Vagina (tissue), 2 donors: ENCODE measurements around the gene IPMK. TPM values are rescaled to one million over a fixed set of nuclear protein-coding genes. Genes with fewer than 3 reads are reported as not detected.

ENCODE experiments used
- DNase-seq, 2 donors: peaks; one replicate each; pipeline ENCODE4 v3.0.0-alpha.2; 2017; ENCODE audit errors: extremely low spot score in 2 of 2
- H3K27ac ChIP-seq: fragments of 200-600 bp; sonication (generic); one replicate; pipeline ENCODE4 v1.5.1; 2019
- H3K27me3 ChIP-seq: fragments of 200-600 bp; sonication (generic); one replicate; pipeline ENCODE4 v1.5.1; 2019
- H3K36me3 ChIP-seq, 2 donors: fragments of 200-600 bp; sonication (generic); one replicate each; pipeline ENCODE4 v1.5.1; 2017 to 2019
- H3K4me1 ChIP-seq: fragments of 200-600 bp; sonication (generic); one replicate; pipeline ENCODE4 v1.5.1; 2019
- H3K4me3 ChIP-seq, 2 donors: fragments of 200-600 bp; sonication (generic); 1 replicate in 1 of 2; 2 replicates in 1 of 2; pipeline ENCODE4 v1.5.1; 2016 to 2019
- H3K9me3 ChIP-seq: fragments of 200-600 bp; sonication (generic); one replicate; pipeline ENCODE4 v1.5.1; 2019
- POLR2A ChIP-seq, 2 donors: fragments of 450-650 bp; IDR thresholded peaks; one replicate each; pipeline ENCODE4 v1.6.1; 2017; ENCODE audit warnings: antibody characterized with exemption in 2 of 2, mild to moderate bottlenecking in 2 of 2, moderate library complexity in 2 of 2
- POLR2AphosphoS5 ChIP-seq, 2 donors: sonication (generic); formaldehyde crosslinking; IDR thresholded peaks; one replicate each; pipeline ENCODE4 v1.9.0; 2017; ENCODE audit warnings: antibody characterized with exemption in 2 of 2, mild to moderate bottlenecking in 2 of 2, low read depth in 1 of 2; ENCODE audit not compliant: insufficient read depth in 1 of 2
- intact Hi-C: fragments of 100-400 bp; cut with DNase I; formaldehyde crosslinking; loops from one replicate; pipeline ENCODE4 v1.15.1; 2023
- total RNA-seq: library from RNA; depleted of rRNA; stranded (reverse); fragments of >200 nt; gene quantifications from one replicate; pipeline ENCODE4 v1.2.3, GENCODE V29; 2016
- TF ChIP-seq, protein P1 (sequence below), 3 experiments: fragments of 450-650 bp in 2 of 3; fragments of 200-600 bp in 1 of 3; sonication (generic) in 1 of 3; IDR thresholded peaks; one replicate each; pipeline ENCODE4 v1.5.1; 2017 to 2019; ENCODE audit warnings: antibody characterized with exemption in 3 of 3, mild to moderate bottlenecking in 2 of 3, moderate library complexity in 2 of 3

IPMK gene
- total RNA-seq, result 6.1 TPM

DNA sequence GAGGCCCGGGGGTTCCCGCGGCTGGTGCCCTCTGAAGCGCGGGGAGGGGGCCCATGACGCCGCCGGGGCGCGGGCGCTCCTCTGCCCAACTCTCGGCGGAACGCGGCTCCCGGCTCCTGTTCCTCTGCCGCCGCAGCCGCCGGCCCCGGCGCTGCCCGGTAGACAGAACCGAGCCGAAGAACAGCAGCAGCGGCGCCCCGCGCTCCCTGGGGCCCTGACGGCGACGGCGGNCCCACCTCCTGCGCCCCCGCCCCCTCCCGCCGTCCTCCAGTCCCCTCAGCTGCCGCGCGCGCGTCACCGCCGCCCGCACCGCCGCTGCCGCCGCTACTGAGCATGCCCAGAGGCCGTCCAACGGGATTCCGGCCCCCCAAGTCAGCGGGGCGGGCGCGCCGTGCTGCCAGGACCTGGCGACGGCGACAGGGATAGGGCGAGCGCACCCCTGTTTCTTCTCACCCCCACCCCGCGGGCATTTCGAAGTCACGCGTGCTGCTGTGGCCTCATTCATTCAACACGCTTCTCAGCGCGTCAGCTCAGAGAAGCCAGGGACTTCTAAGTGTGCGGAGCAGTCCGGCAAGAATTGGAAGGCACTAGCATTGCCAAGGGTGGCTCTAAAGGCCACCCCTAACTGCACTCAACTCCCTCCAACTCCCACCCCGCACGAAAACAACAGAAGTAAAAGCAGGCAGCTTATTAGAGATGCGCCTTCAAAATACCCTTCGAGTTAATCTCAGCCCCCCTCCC lies at the start of gene IPMK:
TSS of gene IPMK (minus strand) at position 182 of the 741 bp plus-strand sequence. CDS start 283 bp downstream, outside the sequence.
- H3K4me3 ChIP-seq, result peak within 1 kb of the TSS; percentile 60 to 93
- H3K9me3 ChIP-seq, result no peaks in the 10 kb centered on the region
- no peaks in the 10 kb centered on the region for H3K36me3 ChIP-seq
- intact Hi-C loops, result loop anchor here (2.0 kb wide), 1 partner anchor 67 kb away; the partner anchor contains the start of gene UBE2D1
- DNase-seq, result peak; percentile 91 to 98
- no peaks in the 10 kb centered on the region for H3K27me3 ChIP-seq
- H3K4me1 ChIP-seq, result peaks cover 30% of the 10 kb centered on the region
- peak within 1 kb of the TSS; percentile 98 for H3K27ac ChIP-seq
- TF ChIP-seq POLR2AphosphoS5 (IDR thresholded peaks at IDR 0.05; ENCODE audit: insufficient read depth in 1 of 2, low read depth in 1 of 2) (peak in 1 of 2 donors; percentile 68), POLR2A (IDR thresholded peaks at IDR 0.05) (peak in 1 of 2 donors; percentile 56)
- TF ChIP-seq, protein P1, sequence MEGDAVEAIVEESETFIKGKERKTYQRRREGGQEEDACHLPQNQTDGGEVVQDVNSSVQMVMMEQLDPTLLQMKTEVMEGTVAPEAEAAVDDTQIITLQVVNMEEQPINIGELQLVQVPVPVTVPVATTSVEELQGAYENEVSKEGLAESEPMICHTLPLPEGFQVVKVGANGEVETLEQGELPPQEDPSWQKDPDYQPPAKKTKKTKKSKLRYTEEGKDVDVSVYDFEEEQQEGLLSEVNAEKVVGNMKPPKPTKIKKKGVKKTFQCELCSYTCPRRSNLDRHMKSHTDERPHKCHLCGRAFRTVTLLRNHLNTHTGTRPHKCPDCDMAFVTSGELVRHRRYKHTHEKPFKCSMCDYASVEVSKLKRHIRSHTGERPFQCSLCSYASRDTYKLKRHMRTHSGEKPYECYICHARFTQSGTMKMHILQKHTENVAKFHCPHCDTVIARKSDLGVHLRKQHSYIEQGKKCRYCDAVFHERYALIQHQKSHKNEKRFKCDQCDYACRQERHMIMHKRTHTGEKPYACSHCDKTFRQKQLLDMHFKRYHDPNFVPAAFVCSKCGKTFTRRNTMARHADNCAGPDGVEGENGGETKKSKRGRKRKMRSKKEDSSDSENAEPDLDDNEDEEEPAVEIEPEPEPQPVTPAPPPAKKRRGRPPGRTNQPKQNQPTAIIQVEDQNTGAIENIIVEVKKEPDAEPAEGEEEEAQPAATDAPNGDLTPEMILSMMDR (IDR thresholded peaks at IDR 0.05), result no peak

DNA sequence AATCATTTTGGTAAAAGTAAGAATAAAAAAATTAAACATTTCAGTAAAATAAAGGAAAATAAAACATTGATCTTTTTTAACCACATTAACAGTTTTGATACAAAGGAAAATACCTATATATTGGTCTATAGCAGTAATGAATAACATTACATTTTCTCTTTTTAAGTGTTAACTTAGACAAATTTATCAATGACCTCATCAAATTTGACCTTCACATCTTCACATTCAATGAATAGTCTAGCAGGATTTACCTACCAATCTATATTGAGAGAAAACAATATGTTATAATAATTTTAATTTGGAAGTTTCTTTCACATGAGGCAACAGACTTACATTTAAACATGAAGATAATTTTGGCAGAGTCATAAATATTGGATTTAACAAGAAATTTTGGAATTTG lies 49.2 kb upstream of the IPMK start:
- Histone ChIP-seq H3K9me3 (no peaks in the 10 kb centered on the region), H3K36me3 (no peaks in the 10 kb centered on the region), H3K4me1 (no peaks in the 10 kb centered on the region), H3K4me3 (no peak overlapping the region), H3K27ac (no peak overlapping the region), H3K27me3 (no peaks in the 10 kb centered on the region)
- intact Hi-C loops, result no loop called here
- no peak for DNase-seq
- TF ChIP-seq, protein P1 (IDR thresholded peaks at IDR 0.05), result no peak
- TF ChIP-seq POLR2AphosphoS5 (IDR thresholded peaks at IDR 0.05; ENCODE audit: insufficient read depth in 1 of 2, low read depth in 1 of 2) (no peak), POLR2A (IDR thresholded peaks at IDR 0.05) (no peak)

DNA sequence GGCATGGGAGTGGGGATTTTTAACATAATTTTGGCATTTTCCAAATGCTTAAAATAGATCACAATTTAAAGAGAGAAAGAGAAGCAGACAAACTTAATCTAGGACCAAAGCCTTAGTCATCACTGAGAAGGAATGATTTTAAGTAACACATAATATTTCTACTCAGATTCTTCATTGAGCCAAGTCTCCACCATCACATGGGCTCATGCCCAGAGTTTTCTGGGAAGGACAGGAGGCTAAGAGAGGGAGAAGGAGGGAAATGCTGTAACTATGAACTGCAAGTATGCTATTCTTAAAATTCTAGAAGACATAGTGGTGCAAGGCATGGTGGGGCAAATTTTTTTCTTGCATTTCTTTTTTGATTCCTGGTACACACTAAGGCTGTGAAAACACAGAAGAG lies 43.3 kb upstream of the IPMK start:
- TF ChIP-seq, protein P1 (IDR thresholded peaks at IDR 0.05), result no peak
- TF ChIP-seq POLR2AphosphoS5 (IDR thresholded peaks at IDR 0.05; ENCODE audit: insufficient read depth in 1 of 2, low read depth in 1 of 2) (no peak), POLR2A (IDR thresholded peaks at IDR 0.05) (no peak)
- intact Hi-C loops, result no loop called here
- no peaks in the 10 kb centered on the region for H3K4me1 ChIP-seq
- H3K27ac ChIP-seq, result no peak overlapping the region
- no peak overlapping the region for H3K4me3 ChIP-seq
- no peaks in the 10 kb centered on the region for H3K9me3 ChIP-seq
- no peaks in the 10 kb centered on the region for H3K27me3 ChIP-seq
- H3K36me3 ChIP-seq, result no peaks in the 10 kb centered on the region
- DNase-seq, result no peak

DNA sequence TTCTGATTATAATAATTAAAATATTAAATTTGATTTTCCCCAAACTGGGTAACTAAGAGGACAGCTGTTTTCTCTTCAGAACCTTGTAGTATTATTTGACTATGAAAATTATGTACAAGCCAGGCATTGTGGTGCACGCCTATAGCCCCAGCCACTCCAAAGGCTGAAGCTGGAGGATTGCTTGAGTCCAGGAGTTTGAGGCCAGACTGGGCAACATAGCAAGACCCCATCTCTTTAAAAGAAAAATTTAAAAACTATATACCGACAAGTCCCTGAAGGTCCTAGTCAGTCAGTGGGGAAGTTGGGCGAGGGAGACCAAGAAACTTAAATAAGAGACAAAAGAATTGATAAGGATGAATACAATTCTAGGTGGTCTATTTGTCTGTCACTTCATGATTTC lies 40.0 kb upstream of the IPMK start:
- intact Hi-C loops, result no loop called here
- Histone ChIP-seq H3K27me3 (no peaks in the 10 kb centered on the region), H3K27ac (no peak overlapping the region), H3K4me3 (no peak overlapping the region), H3K4me1 (no peaks in the 10 kb centered on the region), H3K36me3 (no peaks in the 10 kb centered on the region), H3K9me3 (no peaks in the 10 kb centered on the region)
- TF ChIP-seq POLR2AphosphoS5 (IDR thresholded peaks at IDR 0.05; ENCODE audit: insufficient read depth in 1 of 2, low read depth in 1 of 2), result no peak
- TF ChIP-seq, protein P1 (IDR thresholded peaks at IDR 0.05), result no peak
- no peak for TF ChIP-seq POLR2A (IDR thresholded peaks at IDR 0.05)
- DNase-seq, result no peak

DNA sequence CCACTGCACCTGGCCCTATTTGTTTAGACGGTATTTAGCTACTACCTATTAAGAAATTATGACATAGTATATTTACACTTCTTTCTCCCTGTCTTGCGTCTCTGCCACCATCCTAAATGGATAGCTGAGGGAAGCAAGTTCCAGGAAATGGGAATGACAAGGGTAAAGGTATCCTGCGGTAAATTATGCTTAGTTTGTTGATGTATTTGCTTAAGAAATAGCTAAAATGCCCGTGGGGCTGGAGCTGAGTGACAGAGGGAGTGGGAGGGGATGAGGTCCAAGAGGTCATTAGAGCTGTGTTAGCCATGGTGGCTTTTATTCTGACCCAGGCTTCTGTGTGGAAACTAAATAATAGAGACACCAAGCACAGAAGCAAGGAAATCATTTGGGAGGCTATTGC lies 38.1 kb upstream of the IPMK start:
- Histone ChIP-seq H3K4me1 (no peaks in the 10 kb centered on the region), H3K27me3 (no peaks in the 10 kb centered on the region), H3K9me3 (no peaks in the 10 kb centered on the region), H3K4me3 (no peak overlapping the region), H3K36me3 (no peaks in the 10 kb centered on the region), H3K27ac (no peak overlapping the region)
- DNase-seq, result no peak
- TF ChIP-seq POLR2A (IDR thresholded peaks at IDR 0.05) (no peak), POLR2AphosphoS5 (IDR thresholded peaks at IDR 0.05; ENCODE audit: insufficient read depth in 1 of 2, low read depth in 1 of 2) (no peak)
- TF ChIP-seq, protein P1 (IDR thresholded peaks at IDR 0.05), result no peak
- intact Hi-C loops, result no loop called here
